GM21786 (cell line): Measurements from ENCODE around the gene BCAS3.
A peak's percentile ranks its signal among the peaks of the same experiment; 100 is the strongest.
"Not testable (repeated sequence)": the region's sequence is repeated elsewhere in the genome, so short reads cannot be mapped to it uniquely, and the experiment has no call there.

Source experiments
- ATAC-seq: cut with Tn5 transposase; IDR thresholded peaks from one replicate; pipeline ENCODE4 v1.9.1; 2021; ENCODE audit not compliant: unreplicated experiment

Gene BCAS3

GRCh38 chr17:60677308-60678117, at the start of gene BCAS3:
Gene BCAS3, plus strand, starts transcription at chr17:60677851.
- ATAC-seq, result peak; percentile 97

DNA sequence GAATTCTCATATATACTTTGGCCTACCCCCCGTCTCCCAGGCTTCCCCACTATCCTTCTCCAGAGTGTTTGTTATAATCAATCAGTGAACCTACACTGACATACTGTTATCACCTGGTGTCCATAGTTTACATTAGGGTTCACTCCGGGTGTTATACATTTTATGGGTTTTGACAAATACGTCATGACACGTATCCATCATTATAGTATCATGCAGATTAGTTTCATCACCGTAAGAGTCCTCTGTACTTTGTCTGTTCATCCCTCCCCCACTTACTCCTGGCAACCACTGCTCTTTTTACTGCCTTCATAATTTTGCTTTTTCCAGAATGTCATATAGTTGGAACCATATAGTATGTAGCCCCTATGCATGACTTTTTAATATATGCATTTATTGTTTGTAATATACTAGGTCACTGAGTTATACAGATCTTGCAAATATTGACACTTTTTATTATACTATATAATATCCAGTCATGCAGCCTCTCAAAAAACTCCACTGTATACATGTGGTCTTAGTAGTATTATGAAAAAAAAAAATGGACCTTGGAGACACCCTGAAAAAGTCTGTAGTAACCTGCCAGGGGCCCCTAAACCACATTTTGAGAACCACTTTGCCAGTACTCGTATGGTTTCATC, 49.3 kb upstream of the BCAS3 start:
- no peak for ATAC-seq

DNA sequence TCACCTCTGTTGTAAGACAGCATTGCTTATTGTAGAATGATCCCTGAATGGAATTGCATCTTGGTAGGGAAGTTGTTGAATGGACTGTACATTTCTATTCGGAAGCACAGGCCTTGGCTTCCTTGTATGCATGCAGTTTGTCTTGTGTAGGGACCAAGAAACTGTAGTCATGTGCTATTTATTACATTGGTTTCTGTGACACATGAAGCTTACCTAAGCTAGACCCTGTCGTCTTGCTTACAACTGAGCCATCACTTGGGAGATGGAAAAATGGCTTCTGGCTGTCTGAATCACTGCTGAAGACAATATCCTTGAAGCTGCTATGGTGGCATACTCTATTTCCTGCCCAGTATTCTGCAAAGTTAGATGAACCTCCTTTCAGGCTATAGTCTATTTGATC, 48.5 kb upstream of the BCAS3 start:
- ATAC-seq, result no peak

GRCh38 chr17:60630352-60630751, 47.3 kb upstream of the BCAS3 start:
- ATAC-seq, result no peak

DNA sequence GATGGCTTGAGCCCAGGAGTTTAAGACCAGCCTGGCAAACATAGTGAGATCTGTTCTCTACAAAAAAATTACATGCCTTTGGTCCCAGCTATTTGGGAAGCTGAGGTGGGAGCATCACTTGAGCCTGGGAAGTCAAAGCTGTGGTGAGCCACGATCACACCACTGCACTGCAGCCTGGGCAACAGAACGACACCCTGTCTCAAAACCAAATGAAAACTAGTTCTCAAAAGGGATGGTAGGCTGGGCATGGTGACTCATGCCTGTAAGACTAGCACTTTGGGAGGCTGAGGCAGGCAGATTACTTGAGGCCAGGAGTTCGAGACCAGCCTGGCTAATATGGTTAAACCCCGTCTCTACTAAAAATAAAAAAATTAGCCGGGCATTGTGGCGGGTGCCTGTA, 46.5 kb upstream of the BCAS3 start:
- ATAC-seq, result no peak

GRCh38 chr17:60637683-60638082, 40.0 kb upstream of the BCAS3 start:
- no peak for ATAC-seq

GRCh38 chr17:60639019-60639330, 38.7 kb upstream of the BCAS3 start:
- ATAC-seq, result no peak

- no peak for ATAC-seq
These were observed 37.1 kb upstream of the BCAS3 start for GRCh38 chr17:60640503-60640902.

GRCh38 chr17:60641126-60641525, 36.5 kb upstream of the BCAS3 start:
- ATAC-seq, result no peak

DNA sequence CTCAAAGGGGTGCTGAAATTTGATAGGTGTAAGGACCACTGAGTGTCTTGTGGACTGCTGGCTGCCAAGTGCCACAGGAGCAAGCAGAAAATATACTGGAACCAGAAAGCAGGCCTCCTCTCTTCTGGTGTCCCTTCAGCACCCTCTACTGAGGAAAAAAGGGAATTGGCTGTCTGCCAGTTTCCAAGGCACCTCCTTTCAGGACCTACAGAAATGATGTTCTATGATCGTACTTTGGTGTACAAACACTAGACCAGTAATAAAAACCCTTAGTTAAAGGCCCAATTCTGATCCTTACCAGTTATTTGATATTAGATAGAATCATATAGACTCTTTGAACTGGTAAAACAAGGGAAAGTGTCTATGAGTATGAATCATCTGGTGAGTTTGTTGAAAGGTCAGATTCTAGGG, 35.8 kb upstream of the BCAS3 start:
- ATAC-seq, result no peak

DNA sequence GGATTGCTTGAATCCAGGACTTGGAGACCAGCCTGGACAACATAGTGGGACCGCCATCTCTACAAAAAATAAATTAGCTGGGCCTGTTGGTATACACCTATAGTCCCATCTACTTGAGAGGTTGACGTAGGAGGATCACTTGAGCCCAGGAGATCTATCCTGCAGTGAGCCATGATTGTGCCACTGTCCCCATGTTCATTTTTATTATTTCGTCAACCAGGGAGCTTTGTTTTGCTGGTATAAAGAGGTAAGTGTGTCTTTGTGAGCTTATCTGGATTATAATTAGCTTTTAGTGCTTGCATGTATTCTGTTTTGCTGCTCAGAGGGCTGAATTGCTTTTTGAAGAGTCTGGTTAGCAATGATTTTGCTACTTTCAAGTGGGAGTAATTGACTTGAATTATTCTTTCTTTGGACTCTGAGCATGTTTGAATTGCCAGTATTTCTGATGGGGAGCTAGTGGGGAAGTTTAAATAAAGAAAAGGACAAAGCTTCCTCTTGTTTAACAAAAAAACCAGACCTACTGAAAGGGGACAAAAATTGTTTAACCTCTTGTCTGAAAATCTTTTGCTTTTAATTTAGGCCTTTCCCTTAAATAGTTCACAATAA, 31.6 kb upstream of the BCAS3 start:
- ATAC-seq, result no peak

DNA sequence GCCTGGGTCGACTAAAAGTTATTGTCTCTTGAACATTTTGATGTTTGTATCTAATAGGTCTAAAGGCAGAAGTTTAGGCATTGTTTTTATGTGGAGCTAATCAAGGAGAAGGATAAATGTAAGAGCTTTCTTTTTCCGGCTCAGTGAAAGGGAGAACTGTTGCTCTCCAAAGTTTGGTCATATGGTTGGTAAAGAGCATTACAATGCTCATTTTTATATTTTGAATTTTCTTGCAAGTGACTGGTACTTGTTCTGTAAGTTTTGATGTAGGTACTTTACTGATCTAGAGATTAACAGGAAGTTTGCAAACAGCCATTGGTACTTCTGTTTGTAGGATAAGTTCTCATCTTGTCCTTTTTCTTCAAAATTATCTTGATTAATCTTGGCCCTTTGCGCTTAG, 30.9 kb upstream of the BCAS3 start:
- no peak for ATAC-seq

- ATAC-seq, result no peak
These were observed 29.9 kb upstream of the BCAS3 start for GRCh38 chr17:60647705-60648104.

DNA sequence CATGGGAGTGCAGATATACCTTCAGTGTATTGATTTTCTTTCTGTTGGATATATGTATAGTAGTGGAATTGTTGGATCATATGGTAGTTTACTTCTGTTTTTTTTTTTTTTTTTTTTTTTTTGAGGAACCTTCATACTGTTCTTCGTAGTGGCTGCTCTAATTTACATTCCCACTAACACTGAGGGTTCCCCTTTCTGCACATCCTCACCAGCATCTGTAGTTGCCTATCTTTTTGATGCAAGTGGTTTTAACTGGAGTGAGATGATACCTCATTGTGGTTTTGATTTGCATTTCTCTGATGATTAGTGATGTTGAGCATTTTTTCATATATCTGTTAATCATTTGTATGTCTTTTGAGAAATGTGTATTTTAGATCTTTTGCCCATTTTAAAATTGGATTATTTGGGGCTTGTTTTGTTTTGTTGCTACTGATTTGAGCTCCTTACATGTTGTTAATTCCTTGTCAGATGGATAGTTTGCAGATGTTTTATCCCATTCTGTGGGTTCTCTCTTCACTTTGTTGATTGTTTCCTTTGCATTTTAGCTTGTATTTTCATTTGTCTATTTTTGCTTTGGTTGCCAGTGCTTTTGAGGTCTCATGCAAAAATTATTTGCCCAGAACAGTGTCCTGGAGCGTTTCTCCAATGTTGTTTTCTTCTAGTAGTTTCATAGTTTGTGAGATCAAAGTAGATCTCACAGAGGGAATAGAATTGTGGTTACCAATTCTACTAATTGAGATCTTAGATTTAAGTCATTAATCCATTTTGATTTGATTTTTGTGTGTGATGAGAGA, 25.0 kb upstream of the BCAS3 start:
- ATAC-seq, result peak; percentile 97

DNA sequence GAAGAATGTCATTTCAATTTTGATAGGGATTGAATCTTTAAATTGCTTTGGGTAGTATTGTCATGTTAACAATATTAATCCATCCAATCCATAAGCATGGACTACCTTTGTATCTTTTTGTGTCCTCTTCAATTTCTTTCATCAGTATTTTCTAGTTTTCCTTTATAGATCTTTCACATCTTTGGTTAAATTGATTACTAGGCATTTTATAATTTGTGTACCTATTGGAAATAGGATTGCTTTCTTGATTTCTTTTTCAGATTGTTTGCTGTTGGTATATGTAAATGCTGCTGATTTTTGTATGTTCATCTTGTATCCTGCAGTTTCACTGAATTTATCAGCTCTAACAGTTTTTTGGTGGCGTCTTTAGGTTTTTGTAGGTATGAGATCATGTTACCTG, 24.1 kb upstream of the BCAS3 start:
- no peak for ATAC-seq

DNA sequence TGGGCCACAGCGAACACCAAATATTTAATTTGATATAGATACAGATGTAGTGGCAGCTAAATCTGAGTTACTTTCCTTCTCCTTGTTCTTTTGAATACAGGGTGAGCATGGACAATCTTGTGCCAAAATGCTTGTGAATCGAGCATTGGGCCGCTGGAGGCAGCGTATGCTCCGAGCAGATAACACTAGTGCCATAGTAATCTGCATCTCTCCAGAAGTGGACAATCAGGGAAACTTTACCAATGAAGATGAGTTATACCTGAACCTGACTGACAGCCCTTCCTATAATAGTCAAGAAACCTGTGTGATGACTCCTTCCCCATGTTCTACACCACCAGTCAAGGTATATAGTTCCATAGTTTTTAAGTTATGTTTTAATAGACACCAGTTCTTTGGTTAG, 21.2 kb upstream of the BCAS3 start:
- no peak for ATAC-seq

DNA sequence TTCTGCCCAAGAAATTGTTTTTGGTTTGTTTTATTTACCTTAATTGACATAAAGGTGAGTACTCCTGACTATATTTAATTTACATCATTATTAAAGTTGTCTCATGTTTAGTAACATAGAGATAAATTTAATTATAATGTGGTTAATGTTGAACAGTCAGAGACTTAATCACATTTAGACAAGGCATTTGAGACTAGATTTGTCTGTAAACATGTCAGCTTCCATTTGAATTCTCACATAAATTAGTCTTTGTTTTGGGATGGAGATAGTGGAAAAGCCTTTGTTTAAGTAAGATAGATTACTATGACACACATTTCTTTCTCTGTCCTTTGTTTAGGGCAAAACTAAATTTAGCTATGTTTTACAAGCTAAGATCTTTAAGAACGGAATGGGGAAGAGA, 18.5 kb upstream of the BCAS3 start:
- ATAC-seq, result no peak

DNA sequence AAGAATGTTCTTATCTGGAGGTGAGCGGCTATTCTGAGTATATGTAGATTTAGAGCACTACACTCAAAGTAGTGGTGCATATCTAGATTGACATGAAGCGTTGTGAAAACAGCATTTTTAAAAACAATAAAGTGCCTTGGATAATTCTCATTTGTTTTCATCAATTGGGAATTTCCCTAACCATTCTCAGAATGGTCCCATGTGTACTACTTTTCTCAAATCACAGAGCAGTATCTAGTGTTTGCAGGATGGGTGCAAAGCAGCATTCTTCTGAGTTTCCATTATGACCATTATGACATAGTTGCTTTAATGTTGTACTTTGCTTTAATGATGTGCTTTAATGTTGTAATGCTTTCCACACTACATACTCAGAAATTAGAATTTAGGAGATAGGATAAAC, 16.2 kb upstream of the BCAS3 start:
- no peak for ATAC-seq

GRCh38 chr17:60664022-60664421, 13.6 kb upstream of the BCAS3 start:
- no peak for ATAC-seq

- ATAC-seq, result no peak
These were observed 12.0 kb upstream of the BCAS3 start for GRCh38 chr17:60665602-60666001.

- ATAC-seq, result not testable (repeated sequence)
These were observed 8.9 kb upstream of the BCAS3 start for GRCh38 chr17:60668741-60669140.

- no peak for ATAC-seq
These were observed 6.2 kb upstream of the BCAS3 start for GRCh38 chr17:60671482-60671881.
